HepG2 (cell line): ENCODE results near the gene MTCH2. TPM values are rescaled to one million over a fixed set of nuclear protein-coding genes. Genes with fewer than 3 reads are reported as not detected.

Source experiments
- CSRNP1 ChIP-seq: sonication (generic); formaldehyde crosslinking; IDR thresholded peaks from 2 replicates; pipeline ENCODE4 v1.8.1; 2023; ENCODE audit warnings: mild to moderate bottlenecking, missing genetic modification reagents
- GABPA ChIP-seq, 2 experiments: IDR thresholded peaks; 2 replicates each; pipeline ENCODE4 v1.6.1; 2011 to 2016; ENCODE audit warnings: low read depth in 2 of 2, low read length in 1 of 2, missing biosample characterization in 1 of 2, missing genetic modification characterization in 1 of 2
- MXD1 ChIP-seq: sonication (generic); formaldehyde crosslinking; IDR thresholded peaks from 2 replicates; pipeline ENCODE4 v1.4.0; 2020; ENCODE audit warnings: mild to moderate bottlenecking, missing genetic modification reagents
- NONO ChIP-seq, 2 experiments: fragments of 450-650 bp in 1 of 2; sonication (generic) in 1 of 2; formaldehyde crosslinking in 1 of 2; IDR thresholded peaks in 1 of 2; conservative IDR thresholded peaks in 1 of 2; 2 replicates each; pipeline versions ENCODE4 v1.6.1 to v1.8.0; 2017 to 2022; ENCODE audit warnings: mild to moderate bottlenecking in 1 of 2, missing genetic modification reagents in 1 of 2, moderate library complexity in 1 of 2
- PAWR ChIP-seq: sonication (generic); formaldehyde crosslinking; IDR thresholded peaks from 2 replicates; pipeline ENCODE4 v1.4.0; 2020; ENCODE audit warnings: missing genetic modification reagents, mild to moderate bottlenecking, borderline replicate concordance
- PAXIP1 ChIP-seq: sonication (generic); formaldehyde crosslinking; conservative IDR thresholded peaks from 2 replicates; pipeline ENCODE4 v1.4.0; 2020; ENCODE audit warnings: mild to moderate bottlenecking, missing genetic modification reagents, moderate library complexity
- RBM39 ChIP-seq: fragments of 200-400 bp; formaldehyde crosslinking; IDR thresholded peaks from one replicate; pipeline ENCODE4 v1.6.1; 2018; ENCODE audit warnings: antibody characterized with exemption, mild to moderate bottlenecking, low read depth, low read length; ENCODE audit not compliant: poor library complexity, severe bottlenecking
- STAT5B ChIP-seq: sonication (generic); formaldehyde crosslinking; IDR thresholded peaks from 2 replicates; pipeline ENCODE4 v1.4.0; 2020; ENCODE audit warnings: missing genetic modification reagents
- TAF1 ChIP-seq: sonication (generic); formaldehyde crosslinking; IDR thresholded peaks from 2 replicates; pipeline ENCODE4 v1.4.0; 2020; ENCODE audit warnings: missing genetic modification reagents
- TFE3 ChIP-seq: IDR thresholded peaks from 2 replicates; pipeline ENCODE4 v1.6.1; 2016
- U2AF2 ChIP-seq: fragments of 200-400 bp; formaldehyde crosslinking; IDR thresholded peaks from 2 replicates; pipeline ENCODE4 v1.6.1; 2017; ENCODE audit warnings: low read depth, mild to moderate bottlenecking, low read length
- ZNF230 ChIP-seq: sonication (generic); formaldehyde crosslinking; IDR thresholded peaks from 2 replicates; pipeline ENCODE4 v1.4.0; 2020; ENCODE audit warnings: mild to moderate bottlenecking, missing genetic modification reagents
- ZNF292 ChIP-seq: sonication (generic); formaldehyde crosslinking; IDR thresholded peaks from 2 replicates; pipeline ENCODE4 v1.8.1; 2022; ENCODE audit warnings: mild to moderate bottlenecking, low read depth, missing genetic modification reagents, borderline replicate concordance
- ZNF687 ChIP-seq: sonication (generic); formaldehyde crosslinking; IDR thresholded peaks from 2 replicates; pipeline ENCODE4 v1.5.1; 2020; ENCODE audit warnings: mild to moderate bottlenecking, missing genetic modification reagents, moderate library complexity
- ZNF740 ChIP-seq: sonication (generic); formaldehyde crosslinking; IDR thresholded peaks from 2 replicates; pipeline ENCODE4 v1.4.0; 2020; ENCODE audit warnings: missing genetic modification reagents
- polyA plus RNA-seq, 8 experiments: library from polyadenylated mRNA; depleted of rRNA in 3 of 8; stranded (reverse) in 7 of 8; unstranded in 1 of 8; fragments of >200 nt; fragmentation: Illumina TruSeq in 4 of 8; extraction: Trizol in 4 of 8; gene quantifications; 2 replicates each; pipeline versions ENCODE4 v1.2.1 to v1.2.3, GENCODE V29; 2011 to 2016; ENCODE audit warnings: low read depth in 4 of 8, missing spikeins in 1 of 8, mixed read lengths in 1 of 8; ENCODE audit not compliant: insufficient read depth in 1 of 8
- total RNA-seq, 5 experiments: library from RNA; depleted of rRNA; stranded (reverse); fragments of >200 nt; fragmentation: Illumina TruSeq; extraction: Trizol; gene quantifications; 2 replicates each; pipeline ENCODE4 v1.2.3, GENCODE V29; 2016; ENCODE audit warnings: low read depth in 1 of 5

The MTCH2 gene
- total and polyA plus RNA-seq, 2 of the 13 experiments (the other 11 are each of a cell fraction or from before 2014, with no cell fraction given), result 112 to 272 TPM

- peak; percentile 99 for TF ChIP-seq TAF1 (CRISPR knock-in tag)
- TF ChIP-seq ZNF292, result no peak
- no peak for TF ChIP-seq STAT5B (CRISPR knock-in tag)
- TF ChIP-seq GABPA (IDR thresholded peaks at IDR 0.05; ENCODE audit: low read depth, low read length), result no peak
- TF ChIP-seq GABPA (CRISPR knock-in tag; IDR thresholded peaks at IDR 0.05; ENCODE audit: low read depth), result peak; percentile 59; the same call in 1 of the 2 replicates
- TF ChIP-seq ZNF740 (CRISPR knock-in tag), result no peak
- peak; percentile 95 for TF ChIP-seq MXD1 (CRISPR knock-in tag)
- peak; percentile 87 for TF ChIP-seq TFE3
- TF ChIP-seq PAXIP1 (CRISPR knock-in tag), result peak; percentile 50
- no peak for TF ChIP-seq NONO (IDR thresholded peaks at IDR 0.05)
- TF ChIP-seq NONO (CRISPR knock-in tag; conservative IDR thresholded peaks at IDR 0.05), result peak; percentile 70
- no peak for TF ChIP-seq PAWR
- peak; percentile 86 for TF ChIP-seq CSRNP1 (CRISPR knock-in tag)
- TF ChIP-seq U2AF2, result no peak
- peak; percentile 79 for TF ChIP-seq ZNF230 (CRISPR knock-in tag)
- TF ChIP-seq ZNF687 (CRISPR knock-in tag), result peak; percentile 96
- TF ChIP-seq RBM39, result peak; percentile 39
Observed at GRCh38 chr11:47642099-47642855, at the start of gene MTCH2 (continued).
